Loucy (cell line): ENCODE data around the gene EMSY.

ENCODE experiments used
- EZH2phosphoT487 ChIP-seq: fragments of 200-600 bp; IDR thresholded peaks from 2 replicates; pipeline ENCODE4 v1.6.1; 2018; ENCODE audit warnings: antibody characterized with exemption, mild to moderate bottlenecking, moderate library complexity, borderline replicate concordance
- TF ChIP-seq, protein P1 (sequence below): fragments of 200-600 bp; sonication (generic); conservative IDR thresholded peaks from 2 replicates; pipeline ENCODE4 v1.5.1; 2014; ENCODE audit warnings: mild to moderate bottlenecking, antibody characterized with exemption, low read length

DNA sequence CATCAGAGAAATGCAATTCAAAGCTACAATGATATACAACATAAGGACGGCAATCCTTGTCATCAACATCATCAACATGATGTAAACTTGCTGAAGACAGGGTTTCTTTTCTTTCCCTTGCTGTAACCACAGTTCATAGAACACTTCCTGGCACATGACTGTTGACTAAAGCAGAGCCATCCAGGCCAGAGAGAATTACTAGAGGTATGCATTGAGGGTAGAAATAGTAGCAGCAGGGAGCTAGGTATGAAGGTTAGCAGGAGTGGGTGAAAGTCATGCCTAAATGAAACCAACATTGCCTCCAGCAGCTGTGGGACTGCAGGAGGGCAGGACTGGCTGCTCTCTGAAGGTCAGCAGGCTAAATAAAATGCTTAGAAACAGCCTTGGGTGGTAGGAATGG lies 122.0 kb downstream of the EMSY start:
- TF ChIP-seq, protein P1, sequence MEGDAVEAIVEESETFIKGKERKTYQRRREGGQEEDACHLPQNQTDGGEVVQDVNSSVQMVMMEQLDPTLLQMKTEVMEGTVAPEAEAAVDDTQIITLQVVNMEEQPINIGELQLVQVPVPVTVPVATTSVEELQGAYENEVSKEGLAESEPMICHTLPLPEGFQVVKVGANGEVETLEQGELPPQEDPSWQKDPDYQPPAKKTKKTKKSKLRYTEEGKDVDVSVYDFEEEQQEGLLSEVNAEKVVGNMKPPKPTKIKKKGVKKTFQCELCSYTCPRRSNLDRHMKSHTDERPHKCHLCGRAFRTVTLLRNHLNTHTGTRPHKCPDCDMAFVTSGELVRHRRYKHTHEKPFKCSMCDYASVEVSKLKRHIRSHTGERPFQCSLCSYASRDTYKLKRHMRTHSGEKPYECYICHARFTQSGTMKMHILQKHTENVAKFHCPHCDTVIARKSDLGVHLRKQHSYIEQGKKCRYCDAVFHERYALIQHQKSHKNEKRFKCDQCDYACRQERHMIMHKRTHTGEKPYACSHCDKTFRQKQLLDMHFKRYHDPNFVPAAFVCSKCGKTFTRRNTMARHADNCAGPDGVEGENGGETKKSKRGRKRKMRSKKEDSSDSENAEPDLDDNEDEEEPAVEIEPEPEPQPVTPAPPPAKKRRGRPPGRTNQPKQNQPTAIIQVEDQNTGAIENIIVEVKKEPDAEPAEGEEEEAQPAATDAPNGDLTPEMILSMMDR, result no peak
- no peak for TF ChIP-seq EZH2phosphoT487
